Measurements from ENCODE around the gene EIF1AD. TPM values are rescaled to one million over a fixed set of nuclear protein-coding genes. Genes with fewer than 3 reads are reported as not detected.
"Not testable (repeated sequence)": the region's sequence is repeated elsewhere in the genome, so short reads cannot be mapped to it uniquely, and the experiment has no call there.

The EIF1AD gene
- total RNA-seq, 2 experiments from 2014 or later, result 53.5 to 54.2 TPM

GRCh38 chr11:66042227-66042995 is 40.5 kb upstream of the EIF1AD start:
- Mint-ChIP-seq H3K27ac (no peak overlapping the region), H3K4me3 (no peak overlapping the region), H3K27me3 (ENCODE audit: low read depth) (no peaks in the 10 kb centered on the region), H3K36me3 (ENCODE audit: low read depth) (no peaks in the 10 kb centered on the region), H3K4me1 (ENCODE audit: low read depth) (peaks cover 9% of the 10 kb centered on the region), H3K9me3 (ENCODE audit: insufficient read depth) (no peaks in the 10 kb centered on the region)
- DNase-seq (no peak), ATAC-seq (no peak)
- ChIA-PET CTCF (interaction anchor here (0.6 to 1.6 kb wide), 2 partner anchors 8 to 1193 kb away, joined by 3 read pairs; no protein-coding TSS in a partner anchor), POLR2A (interaction anchor here (1.0 kb wide), 1 partner anchor 10 kb away, joined by 3 read pairs; the partner anchor contains the start of gene SF3B2)

GRCh38 chr11:66039765-66040164 is 37.8 kb upstream of the EIF1AD start:
- CTCF ChIA-PET, result interaction anchor here (1.4 to 2.0 kb wide), 3 partner anchors 18 to 155 kb away, joined by 3 to 13 read pairs (median 3); no protein-coding TSS in a partner anchor
- Mint-ChIP-seq H3K27ac (no peak overlapping the region), H3K4me3 (no peak overlapping the region), H3K9me3 (ENCODE audit: insufficient read depth) (no peaks in the 10 kb centered on the region), H3K27me3 (ENCODE audit: low read depth) (peaks cover 2% of the 10 kb centered on the region), H3K36me3 (ENCODE audit: low read depth) (no peaks in the 10 kb centered on the region), H3K4me1 (ENCODE audit: low read depth) (peaks cover 3% of the 10 kb centered on the region)
- no peak for ATAC-seq
- DNase-seq, result no peak
- POLR2A ChIA-PET, result no interaction called here

- H3K36me3 Mint-ChIP-seq (ENCODE audit: low read depth), result no peaks in the 10 kb centered on the region
- no peak overlapping the region for H3K27ac Mint-ChIP-seq
- H3K4me3 Mint-ChIP-seq, result no peak overlapping the region
- POLR2A ChIA-PET, result no interaction called here
- H3K27me3 Mint-ChIP-seq (ENCODE audit: low read depth), result peaks cover 4% of the 10 kb centered on the region
- CTCF ChIA-PET, result interaction anchor here (2.7 to 3.4 kb wide), 2 partner anchors 7 to 15 kb away, joined by 21 to 23 read pairs; no protein-coding TSS in a partner anchor
- no peak for ATAC-seq
- H3K4me1 Mint-ChIP-seq (ENCODE audit: low read depth), result no peaks in the 10 kb centered on the region
- H3K9me3 Mint-ChIP-seq (ENCODE audit: insufficient read depth), result no peaks in the 10 kb centered on the region
- DNase-seq, result no peak
Measured at GRCh38 chr11:66037327-66037726, 35.4 kb upstream of the EIF1AD start.

GRCh38 chr11:66036334-66036710 is 34.4 kb upstream of the EIF1AD start:
- Mint-ChIP-seq H3K27ac (no peak overlapping the region), H3K4me1 (ENCODE audit: low read depth) (no peaks in the 10 kb centered on the region), H3K36me3 (ENCODE audit: low read depth) (no peaks in the 10 kb centered on the region), H3K9me3 (ENCODE audit: insufficient read depth) (no peaks in the 10 kb centered on the region), H3K27me3 (ENCODE audit: low read depth) (peaks cover 6% of the 10 kb centered on the region), H3K4me3 (no peak overlapping the region)
- ChIA-PET CTCF (interaction anchor here (0.9 to 3.4 kb wide), 3 partner anchors 8 to 218 kb away, joined by 3 to 23 read pairs (median 21); no protein-coding TSS in a partner anchor), POLR2A (interaction anchor here (0.7 kb wide), 1 partner anchor 116 kb away, joined by 3 read pairs; no protein-coding TSS in a partner anchor)
- DNase-seq (no peak), ATAC-seq (no peak)

GRCh38 chr11:66035653-66036333 is 33.8 kb upstream of the EIF1AD start:
- ChIA-PET CTCF (interaction anchor here (0.9 to 3.4 kb wide), 3 partner anchors 9 to 217 kb away, joined by 3 to 23 read pairs (median 21); no protein-coding TSS in a partner anchor), POLR2A (interaction anchor here (0.6 to 0.7 kb wide), 2 partner anchors 116 to 731 kb away, joined by 3 read pairs; no protein-coding TSS in a partner anchor)
- ATAC-seq, result no peak
- Mint-ChIP-seq H3K27ac (no peak overlapping the region), H3K4me1 (ENCODE audit: low read depth) (no peaks in the 10 kb centered on the region), H3K27me3 (ENCODE audit: low read depth) (peaks cover 6% of the 10 kb centered on the region), H3K9me3 (ENCODE audit: insufficient read depth) (no peaks in the 10 kb centered on the region), H3K4me3 (no peak overlapping the region), H3K36me3 (ENCODE audit: low read depth) (no peaks in the 10 kb centered on the region)
- DNase-seq, result no peak

- Mint-ChIP-seq H3K36me3 (ENCODE audit: low read depth) (no peaks in the 10 kb centered on the region), H3K4me1 (ENCODE audit: low read depth) (no peaks in the 10 kb centered on the region), H3K27ac (no peak overlapping the region), H3K4me3 (no peak overlapping the region), H3K27me3 (ENCODE audit: low read depth) (peaks cover 8% of the 10 kb centered on the region), H3K9me3 (ENCODE audit: insufficient read depth) (no peaks in the 10 kb centered on the region)
- no peak for ATAC-seq
- no peak for DNase-seq
- POLR2A ChIA-PET, result no interaction called here
- CTCF ChIA-PET, result no interaction called here
Measured at GRCh38 chr11:66032957-66033735, 31.2 kb upstream of the EIF1AD start.

GRCh38 chr11:66026017-66026529 is 24.1 kb upstream of the EIF1AD start, which contains the start of gene CATSPER1:
Gene CATSPER1 (minus strand): TSS chr11:66026479. CDS start chr11:66026379, 100 bp downstream.
- DNase-seq (no peak), ATAC-seq (no peak)
- ChIA-PET POLR2A (no interaction called here), CTCF (interaction anchor here (0.6 to 1.0 kb wide), 2 partner anchors 18 to 19 kb away, joined by 3 to 7 read pairs; no protein-coding TSS in a partner anchor)
- Mint-ChIP-seq H3K27ac (no peak within 1 kb of the TSS), H3K4me1 (ENCODE audit: low read depth) (peaks cover 14% of the 10 kb centered on the region), H3K27me3 (ENCODE audit: low read depth) (peaks cover 7% of the 10 kb centered on the region), H3K4me3 (no peak within 1 kb of the TSS), H3K36me3 (ENCODE audit: low read depth) (no peaks in the 10 kb centered on the region), H3K9me3 (ENCODE audit: insufficient read depth) (no peaks in the 10 kb centered on the region)

GRCh38 chr11:66023186-66023440 is 21.2 kb upstream of the EIF1AD start:
- DNase-seq; H3K9me3 Mint-ChIP-seq (ENCODE audit: insufficient read depth); H3K4me3 Mint-ChIP-seq; POLR2A ChIA-PET; ATAC-seq; H3K27ac Mint-ChIP-seq; H3K27me3 Mint-ChIP-seq (ENCODE audit: low read depth); H3K36me3 Mint-ChIP-seq (ENCODE audit: low read depth): not testable (repeated sequence)
- CTCF ChIA-PET, result interaction anchor here (0.7 to 2.6 kb wide), 24 partner anchors 8 to 429 kb away, joined by 3 to 42 read pairs (median 6); partner anchors contain the start of genes BANF1, CCDC85B, EIF1AD and FIBP
- H3K4me1 Mint-ChIP-seq (ENCODE audit: low read depth), result peaks cover 22% of the 10 kb centered on the region

GRCh38 chr11:66022401-66023185 is 20.6 kb upstream of the EIF1AD start:
- peak; percentile 93 for ATAC-seq

GRCh38 chr11:66020618-66021357 is 18.8 kb upstream of the EIF1AD start:
- H3K4me3 Mint-ChIP-seq, result no peak overlapping the region
- CTCF ChIA-PET, result interaction anchor here (2.6 kb wide), 1 partner anchor 25 kb away, joined by 42 read pairs; no protein-coding TSS in a partner anchor

More at GRCh38 chr11:66022401-66023185, 20.6 kb upstream of the EIF1AD start:
- POLR2A ChIA-PET, result interaction anchor here (1.3 kb wide), 1 partner anchor 18 kb away, joined by 3 read pairs; no protein-coding TSS in a partner anchor
- Mint-ChIP-seq H3K36me3 (ENCODE audit: low read depth) (no peaks in the 10 kb centered on the region), H3K4me1 (ENCODE audit: low read depth) (peaks cover 22% of the 10 kb centered on the region), H3K9me3 (ENCODE audit: insufficient read depth) (no peaks in the 10 kb centered on the region), H3K27ac (no peak overlapping the region), H3K4me3 (peak overlapping the region; percentile 2), H3K27me3 (ENCODE audit: low read depth) (no peaks in the 10 kb centered on the region)
- CTCF ChIA-PET, result interaction anchor here (0.6 to 2.6 kb wide), 46 partner anchors 9 to 429 kb away, joined by 3 to 42 read pairs (median 4); partner anchors contain the start of genes BANF1, CCDC85B, CST6 and EIF1AD
- peak; percentile 84 for DNase-seq

More at GRCh38 chr11:66020618-66021357, 18.8 kb upstream of the EIF1AD start:
- DNase-seq (peak; percentile 49), ATAC-seq (peak; percentile 27)
- no peak overlapping the region for H3K27ac Mint-ChIP-seq
- H3K4me1 Mint-ChIP-seq (ENCODE audit: low read depth), result peaks cover 22% of the 10 kb centered on the region
- POLR2A ChIA-PET, result no interaction called here
- no peaks in the 10 kb centered on the region for H3K36me3 Mint-ChIP-seq (ENCODE audit: low read depth)
- no peaks in the 10 kb centered on the region for H3K9me3 Mint-ChIP-seq (ENCODE audit: insufficient read depth)
- no peaks in the 10 kb centered on the region for H3K27me3 Mint-ChIP-seq (ENCODE audit: low read depth)

All from activated CD8-positive, alpha-beta T cell treated with anti-CD3 and anti-CD28 coated beads, Interleukin-2, amount 10 ng/mL, durations not matched to agents 7 days and 5 days (primary cell).